NCI-H446 (cell line): ENCODE results near the gene SEC23IP.

ENCODE experiments used
- DNase-seq, 2 experiments: peaks; one replicate each; lab custom pipeline; 2025; lab: John Stamatoyannopoulos, UW

SEC23IP gene

GRCh38 chr10:119940487-119940886 is 48.0 kb downstream of the SEC23IP start:
- DNase-seq, result no peak

- DNase-seq, result no peak
These were observed 50.4 kb downstream of the SEC23IP start for GRCh38 chr10:119942973-119943372.

- no peak for DNase-seq
These were observed 53.3 kb downstream of the SEC23IP start for GRCh38 chr10:119945805-119946204.

- no peak for DNase-seq
These were observed 54.8 kb downstream of the SEC23IP start for GRCh38 chr10:119947300-119947699.

GRCh38 chr10:119957451-119957850 is 64.9 kb downstream of the SEC23IP start:
- DNase-seq, result no peak

- DNase-seq, result no peak
These were observed 70.3 kb downstream of the SEC23IP start for GRCh38 chr10:119962837-119963236.

GRCh38 chr10:119967066-119967465 is 74.5 kb downstream of the SEC23IP start:
- DNase-seq, result no peak

- DNase-seq, result no peak
These were observed 77.1 kb downstream of the SEC23IP start for GRCh38 chr10:119969609-119970008.

- peak in 1 of 2 experiments; percentile 7 for DNase-seq
These were observed 77.6 kb downstream of the SEC23IP start for GRCh38 chr10:119970107-119970506.

GRCh38 chr10:119970963-119971362 is 78.4 kb downstream of the SEC23IP start:
- no peak for DNase-seq

GRCh38 chr10:119973281-119973680 is 80.8 kb downstream of the SEC23IP start:
- no peak for DNase-seq

- DNase-seq, result no peak
These were observed 83.9 kb downstream of the SEC23IP start for GRCh38 chr10:119976421-119976820.

- no peak for DNase-seq
These were observed 88.6 kb downstream of the SEC23IP start for GRCh38 chr10:119980956-119981750.

- DNase-seq, result no peak
These were observed 89.3 kb downstream of the SEC23IP start for GRCh38 chr10:119981826-119982225.

GRCh38 chr10:119988333-119988732 is 95.8 kb downstream of the SEC23IP start:
- DNase-seq, result no peak

- DNase-seq, result no peak
These were observed 97.4 kb downstream of the SEC23IP start for GRCh38 chr10:119989966-119990365.

GRCh38 chr10:119991066-119991465 is 98.5 kb downstream of the SEC23IP start:
- no peak for DNase-seq

GRCh38 chr10:119991816-119992215 is 99.3 kb downstream of the SEC23IP start:
- no peak for DNase-seq
